ENCODE measurements around the gene RTN4. TPM values are rescaled to one million over a fixed set of nuclear protein-coding genes. Genes with fewer than 3 reads are reported as not detected.
A peak's percentile ranks its signal among the peaks of the same experiment; 100 is the strongest.

Gene RTN4
- total RNA-seq, 4 donors from 2014 or later = 249 to 292 (median 276) TPM

- TF ChIP-seq CTCF (IDR thresholded peaks at IDR 0.05) = no peak
- no peak for TF ChIP-seq POLR2A (IDR thresholded peaks at IDR 0.05)
- no peak overlapping the region for H3K4me3 ChIP-seq (ENCODE audit: low read depth, poor library complexity, severe bottlenecking)
- WGBS, 2 donors = 79% methylated on average over 9 of the region's 9 CpGs
- intact Hi-C loops (cut with DNase I; ENCODE audit: low total_unique reads) = no loop called here
- no peak for DNase-seq (ENCODE audit: low spot score in 2 of 2)
Observed at GRCh38 chr2:54947646-54948045, 102.6 kb downstream of the RTN4 start.

- 58 to 66% methylated on average over 11 of the region's 11 CpGs for WGBS, 2 donors
- intact Hi-C loops (cut with DNase I; ENCODE audit: low total_unique reads) = no loop called here
- TF ChIP-seq POLR2A (IDR thresholded peaks at IDR 0.05) (no peak), CTCF (IDR thresholded peaks at IDR 0.05) (no peak)
- no peak overlapping the region for H3K4me3 ChIP-seq (ENCODE audit: low read depth, poor library complexity, severe bottlenecking)
- DNase-seq (ENCODE audit: low spot score in 2 of 2) = no peak
Observed at GRCh38 chr2:54947136-54947535, 103.1 kb downstream of the RTN4 start.

DNA sequence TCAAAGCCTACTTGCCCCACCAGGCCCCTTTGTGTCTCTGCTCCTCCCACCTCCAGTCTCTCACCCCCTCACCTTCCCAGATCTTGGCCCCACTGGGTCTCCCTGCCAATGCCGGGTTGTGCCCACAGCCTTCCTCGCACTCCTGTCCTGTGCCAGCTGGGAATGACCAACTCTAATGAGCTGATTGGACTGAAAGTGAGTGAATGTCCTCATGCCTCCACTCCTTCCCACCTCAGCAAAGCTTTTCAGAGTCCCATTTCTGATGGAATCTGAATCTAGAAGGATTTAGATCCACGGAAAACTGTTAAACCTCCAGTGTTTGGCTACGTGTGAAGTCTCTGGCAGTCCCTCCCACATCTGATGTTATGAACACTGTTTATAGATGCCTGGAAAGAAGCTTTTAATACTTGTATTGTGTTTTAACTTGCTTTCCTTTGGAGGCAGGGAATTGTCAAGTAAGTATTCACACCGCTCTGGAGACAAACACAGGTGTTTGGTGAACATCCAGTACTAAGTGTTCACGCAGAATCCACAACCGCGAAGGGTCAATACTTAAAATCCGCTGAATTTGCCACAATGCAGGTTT is 103.9 kb downstream of the RTN4 start:
- WGBS, 2 donors = 43 to 50% methylated on average over 9 of the region's 9 CpGs
- H3K4me3 ChIP-seq (ENCODE audit: low read depth, poor library complexity, severe bottlenecking) = no peak overlapping the region
- intact Hi-C loops (cut with DNase I; ENCODE audit: low total_unique reads) = no loop called here
- no peak for DNase-seq (ENCODE audit: low spot score in 2 of 2)
- no peak for TF ChIP-seq CTCF (IDR thresholded peaks at IDR 0.05)
- no peak for TF ChIP-seq POLR2A (IDR thresholded peaks at IDR 0.05)

- no peak for TF ChIP-seq POLR2A (IDR thresholded peaks at IDR 0.05)
- TF ChIP-seq CTCF (IDR thresholded peaks at IDR 0.05) = no peak
- no peak overlapping the region for H3K4me3 ChIP-seq (ENCODE audit: low read depth, poor library complexity, severe bottlenecking)
- WGBS, 2 donors = 16 to 21% methylated on average over 7 to 8 of the region's 8 CpGs
- intact Hi-C loops (cut with DNase I; ENCODE audit: low total_unique reads) = no loop called here
- peak; percentile 88 to 96 for DNase-seq (ENCODE audit: low spot score in 2 of 2)
Observed at GRCh38 chr2:54945391-54946219, 104.6 kb downstream of the RTN4 start.

DNA sequence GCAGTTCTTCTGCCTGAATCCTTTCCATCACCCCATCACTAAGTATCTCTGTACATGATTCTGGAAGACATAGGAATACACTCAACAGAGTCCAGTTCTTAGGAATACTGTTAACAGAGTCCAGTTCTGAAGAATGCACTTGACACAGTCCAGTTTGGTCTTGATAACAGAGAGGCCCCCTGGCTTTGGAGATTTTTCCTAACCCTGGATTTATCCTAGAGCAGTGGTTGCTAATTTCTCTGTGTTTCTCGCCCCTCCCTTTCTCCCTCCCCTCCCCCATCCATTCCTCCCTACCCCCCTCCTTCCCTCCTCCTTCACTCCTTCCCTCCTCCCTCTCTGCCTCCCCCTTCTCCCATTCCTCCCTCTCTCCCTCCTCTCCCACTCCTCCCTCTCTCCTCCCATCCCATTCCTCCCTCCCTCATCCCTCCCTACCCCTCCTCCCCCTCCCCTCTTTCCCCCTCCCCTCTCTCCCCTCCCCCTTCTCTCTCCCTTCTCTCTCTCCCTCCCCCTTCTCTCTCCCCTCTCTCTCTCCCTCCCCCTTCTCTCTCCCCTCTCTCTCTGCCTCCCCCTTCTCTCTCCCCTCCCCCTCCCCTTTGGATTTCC is 105.4 kb downstream of the RTN4 start:
- intact Hi-C loops (cut with DNase I; ENCODE audit: low total_unique reads) = no loop called here
- no peak overlapping the region for H3K4me3 ChIP-seq (ENCODE audit: low read depth, poor library complexity, severe bottlenecking)
- no peak for TF ChIP-seq POLR2A (IDR thresholded peaks at IDR 0.05)
- no peak for TF ChIP-seq CTCF (IDR thresholded peaks at IDR 0.05)
- WGBS, 2 donors = 93 to 94% methylated on average over 1 of the region's 1 CpG
- no peak for DNase-seq (ENCODE audit: low spot score in 2 of 2)
